Retina (tissue), 1 donor: ENCODE results near the gene KCNMB1.

Source experiments
- DNase-seq: peaks from one replicate; pipeline ENCODE4 v3.0.0-alpha.2; 2016

KCNMB1 gene

GRCh38 chr5:170375283-170375682 lies 13.9 kb downstream of the KCNMB1 start:
- DNase-seq, result no peak

GRCh38 chr5:170372971-170373370 lies 16.2 kb downstream of the KCNMB1 start:
- no peak for DNase-seq

- no peak for DNase-seq
Measured at GRCh38 chr5:170368586-170368985, 20.6 kb downstream of the KCNMB1 start.

GRCh38 chr5:170366276-170366675 lies 22.9 kb downstream of the KCNMB1 start:
- DNase-seq, result no peak

- DNase-seq, result no peak
Measured at GRCh38 chr5:170365831-170366230, 23.3 kb downstream of the KCNMB1 start.

- no peak for DNase-seq
Measured at GRCh38 chr5:170365011-170365410, 24.2 kb downstream of the KCNMB1 start.

- no peak for DNase-seq
Measured at GRCh38 chr5:170363671-170364070, 25.5 kb downstream of the KCNMB1 start.

- DNase-seq, result no peak
Measured at GRCh38 chr5:170362656-170363055, 26.5 kb downstream of the KCNMB1 start.

- no peak for DNase-seq
Measured at GRCh38 chr5:170362102-170362501, 27.1 kb downstream of the KCNMB1 start.

GRCh38 chr5:170361616-170362015 lies 27.6 kb downstream of the KCNMB1 start:
- DNase-seq, result no peak

GRCh38 chr5:170361116-170361515 lies 28.1 kb downstream of the KCNMB1 start:
- no peak for DNase-seq

GRCh38 chr5:170360709-170361108 lies 28.5 kb downstream of the KCNMB1 start:
- DNase-seq, result no peak

GRCh38 chr5:170357955-170358444 lies 31.2 kb downstream of the KCNMB1 start:
- no peak for DNase-seq

GRCh38 chr5:170355601-170356098 lies 33.5 kb downstream of the KCNMB1 start:
- DNase-seq, result peak; percentile 55

GRCh38 chr5:170353961-170354360 lies 35.2 kb downstream of the KCNMB1 start:
- DNase-seq, result peak; percentile 19

GRCh38 chr5:170353011-170353761 lies 36.0 kb downstream of the KCNMB1 start:
- DNase-seq, result peak; percentile 49

- no peak for DNase-seq
Measured at GRCh38 chr5:170348137-170348633, 41.0 kb downstream of the KCNMB1 start.

GRCh38 chr5:170347022-170347567 lies 42.1 kb downstream of the KCNMB1 start:
- peak; percentile 23 for DNase-seq

GRCh38 chr5:170345971-170346370 lies 43.2 kb downstream of the KCNMB1 start:
- DNase-seq, result no peak

- DNase-seq, result no peak
Measured at GRCh38 chr5:170343177-170343576, 46.0 kb downstream of the KCNMB1 start.

- DNase-seq, result no peak
Measured at GRCh38 chr5:170342153-170342725, 46.9 kb downstream of the KCNMB1 start.

- no peak for DNase-seq
Measured at GRCh38 chr5:170341545-170341944, 47.6 kb downstream of the KCNMB1 start.

GRCh38 chr5:170339780-170340167 lies 49.4 kb downstream of the KCNMB1 start:
- DNase-seq, result no peak
